Stimulated activated CD8-positive, alpha-beta memory T cell treated with anti-CD3 and anti-CD28 coated beads, Interleukin-7, amount 100 ng/mL, for 24 hours (primary cell): Measurements from ENCODE around the gene ANKS1A.

Source experiments
- DNase-seq: peaks from one replicate; pipeline ENCODE4 v3.0.0-alpha.2; 2020; ENCODE audit warnings: low read depth

The ANKS1A gene

GRCh38 chr6:35041086-35041861, 152.2 kb downstream of the ANKS1A start:
- DNase-seq, result no peak

GRCh38 chr6:35042031-35042815, 153.2 kb downstream of the ANKS1A start:
- DNase-seq, result no peak

- DNase-seq, result no peak
Observed at GRCh38 chr6:35043381-35044130, 154.5 kb downstream of the ANKS1A start.

GRCh38 chr6:35044145-35044745, 155.2 kb downstream of the ANKS1A start:
- no peak for DNase-seq

- no peak for DNase-seq
Observed at GRCh38 chr6:35044761-35045421, 155.8 kb downstream of the ANKS1A start.

GRCh38 chr6:35046103-35046502, 157.0 kb downstream of the ANKS1A start:
- no peak for DNase-seq

GRCh38 chr6:35046862-35047261, 157.8 kb downstream of the ANKS1A start:
- DNase-seq, result no peak

- DNase-seq, result no peak
Observed at GRCh38 chr6:35047265-35048011, 158.4 kb downstream of the ANKS1A start.

GRCh38 chr6:35048031-35048613, 159.1 kb downstream of the ANKS1A start:
- DNase-seq, result no peak

- DNase-seq, result no peak
Observed at GRCh38 chr6:35048631-35049083, 159.6 kb downstream of the ANKS1A start.

- no peak for DNase-seq
Observed at GRCh38 chr6:35049156-35049735, 160.2 kb downstream of the ANKS1A start.

- DNase-seq, result no peak
Observed at GRCh38 chr6:35049900-35050756, 161.1 kb downstream of the ANKS1A start.

GRCh38 chr6:35050757-35051330, 161.8 kb downstream of the ANKS1A start:
- DNase-seq, result no peak

- DNase-seq, result no peak
Observed at GRCh38 chr6:35051396-35051795, 162.3 kb downstream of the ANKS1A start.

GRCh38 chr6:35051997-35052583, 163.0 kb downstream of the ANKS1A start:
- DNase-seq, result no peak

GRCh38 chr6:35052694-35053565, 163.9 kb downstream of the ANKS1A start:
- no peak for DNase-seq

GRCh38 chr6:35053701-35054100, 164.6 kb downstream of the ANKS1A start:
- no peak for DNase-seq
